SK-N-SH treated with all-trans-retinoic acid at 6 μM for 48 hours (cell line): ENCODE results near the gene ARHGAP22.

Source experiments
- ATAC-seq: fragments of 200-7000 bp; cut with Tn5 transposase; 3 replicates; pipeline ENCODE4 v1.9.1; 2020; ENCODE audit warnings: mild to moderate bottlenecking, moderate library complexity
- ARNTL ChIP-seq: fragments of 450-650 bp; formaldehyde crosslinking; IDR thresholded peaks from 2 replicates; pipeline ENCODE4 v1.5.0; 2020; ENCODE audit warnings: low read depth, mild to moderate bottlenecking, moderate library complexity, borderline replicate concordance
- BACH2 ChIP-seq: fragments of 250-450 bp; sonication (Bioruptor Pico); IDR thresholded peaks from 2 replicates; pipeline ENCODE4 v1.9.0; 2021; ENCODE audit warnings: mild to moderate bottlenecking, borderline replicate concordance
- CSDC2 ChIP-seq: fragments of 250-450 bp; sonication (Bioruptor Pico); IDR thresholded peaks from 2 replicates; pipeline ENCODE4 v1.5.0; 2020; ENCODE audit warnings: mild to moderate bottlenecking, moderate library complexity
- ESRRG ChIP-seq: fragments of 250-450 bp; sonication (Bioruptor Pico); IDR thresholded peaks from 2 replicates; pipeline ENCODE4 v1.6.1; 2021; ENCODE audit warnings: mild to moderate bottlenecking
- ISL1 ChIP-seq: fragments of 250-450 bp; sonication (Bioruptor Pico); IDR thresholded peaks from 2 replicates; pipeline ENCODE4 v2.1.2; 2022; ENCODE audit warnings: mild to moderate bottlenecking, moderate library complexity
- OSR1 ChIP-seq: fragments of 250-450 bp; sonication (Bioruptor Pico); IDR thresholded peaks from 2 replicates; pipeline ENCODE4 v1.8.0; 2022; ENCODE audit warnings: moderate library complexity, mild to moderate bottlenecking, inconsistent platforms
- PPARA ChIP-seq: fragments of 250-450 bp; sonication (Bioruptor Pico); IDR thresholded peaks from 2 replicates; pipeline ENCODE4 v1.5.0; 2020; ENCODE audit warnings: mild to moderate bottlenecking, borderline replicate concordance
- RARB ChIP-seq: fragments of 250-450 bp; sonication (Bioruptor Pico); IDR thresholded peaks from 2 replicates; pipeline ENCODE4 v1.8.0; 2021; ENCODE audit warnings: mild to moderate bottlenecking, moderate library complexity
- SNAI2 ChIP-seq: fragments of 250-450 bp; sonication (Bioruptor Pico); IDR thresholded peaks from 2 replicates; pipeline ENCODE4 v1.5.0; 2020; ENCODE audit warnings: mild to moderate bottlenecking, moderate library complexity
- TCF4 ChIP-seq: fragments of 250-450 bp; sonication (Bioruptor Pico); IDR thresholded peaks from 2 replicates; pipeline ENCODE4 v1.8.0; 2021; ENCODE audit warnings: mild to moderate bottlenecking, moderate library complexity, borderline replicate concordance
- TOX ChIP-seq: fragments of 250-450 bp; sonication (Bioruptor Pico); IDR thresholded peaks from 2 replicates; pipeline ENCODE4 v1.8.0; 2021; ENCODE audit warnings: mild to moderate bottlenecking, moderate library complexity, borderline replicate concordance
- TSHZ2 ChIP-seq: fragments of 250-450 bp; sonication (Bioruptor Pico); IDR thresholded peaks from 2 replicates; pipeline ENCODE4 v1.5.0; 2020; ENCODE audit warnings: mild to moderate bottlenecking, moderate library complexity
- ZC3H10 ChIP-seq: fragments of 250-450 bp; sonication (Bioruptor Pico); IDR thresholded peaks from 2 replicates; pipeline ENCODE4 v1.5.1; 2021; ENCODE audit warnings: mild to moderate bottlenecking, moderate library complexity
- ZFP3 ChIP-seq: fragments of 250-450 bp; sonication (Bioruptor Pico); IDR thresholded peaks from 2 replicates; pipeline ENCODE4 v1.5.0; 2020; ENCODE audit warnings: mild to moderate bottlenecking, moderate library complexity
- ZFP30 ChIP-seq: fragments of 450-650 bp; formaldehyde crosslinking; IDR thresholded peaks from 2 replicates; pipeline ENCODE4 v1.5.0; 2022; ENCODE audit warnings: mild to moderate bottlenecking, moderate library complexity
- ZNF565 ChIP-seq: fragments of 450-650 bp; formaldehyde crosslinking; conservative IDR thresholded peaks from 2 replicates; pipeline ENCODE4 v1.5.0; 2020; ENCODE audit warnings: low read depth, mild to moderate bottlenecking, moderate library complexity
- ZNF70 ChIP-seq: fragments of 450-650 bp; formaldehyde crosslinking; IDR thresholded peaks from 2 replicates; pipeline ENCODE4 v1.5.0; 2020; ENCODE audit warnings: mild to moderate bottlenecking, moderate library complexity
- ZNF8 ChIP-seq: fragments of 450-650 bp; formaldehyde crosslinking; IDR thresholded peaks from 2 replicates; pipeline ENCODE4 v1.5.0; 2020; ENCODE audit warnings: mild to moderate bottlenecking, moderate library complexity
- TF ChIP-seq, protein P1 (sequence below): fragments of 250-450 bp; sonication (Bioruptor Pico); IDR thresholded peaks from 2 replicates; pipeline ENCODE4 v1.8.0; 2020; ENCODE audit warnings: mild to moderate bottlenecking, moderate library complexity, borderline replicate concordance
- TF ChIP-seq, protein P2 (sequence below): fragments of 250-450 bp; sonication (Bioruptor Pico); IDR thresholded peaks from 2 replicates; pipeline ENCODE4 v1.5.1; 2020; ENCODE audit warnings: low read depth, mild to moderate bottlenecking, moderate library complexity
- TF ChIP-seq, protein P3 (sequence below): fragments of 250-450 bp; sonication (Bioruptor Pico); IDR thresholded peaks from 2 replicates; pipeline ENCODE4 v1.8.0; 2021; ENCODE audit warnings: low read depth, mild to moderate bottlenecking, moderate library complexity, borderline replicate concordance

The ARHGAP22 gene

DNA sequence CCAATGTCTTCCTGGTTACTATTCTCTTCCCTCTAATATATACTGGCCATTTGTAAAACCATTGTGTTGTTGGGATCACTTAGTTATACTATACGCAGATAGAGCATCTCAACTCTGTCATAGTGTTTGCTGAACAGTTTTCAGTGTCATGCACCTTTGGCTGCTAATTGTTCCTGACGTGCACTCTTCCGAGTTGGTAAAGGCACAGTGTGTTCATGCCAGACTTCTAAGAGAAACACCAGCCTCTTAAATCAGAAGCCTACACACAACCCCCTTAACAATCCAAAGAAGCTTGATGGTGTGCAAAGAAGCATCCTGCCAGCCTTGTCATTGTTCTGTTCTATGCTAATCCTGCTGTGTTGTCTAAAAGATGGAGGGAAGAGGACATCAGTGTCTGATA is 167.3 kb downstream of the ARHGAP22 start:
- TF ChIP-seq, protein P1, sequence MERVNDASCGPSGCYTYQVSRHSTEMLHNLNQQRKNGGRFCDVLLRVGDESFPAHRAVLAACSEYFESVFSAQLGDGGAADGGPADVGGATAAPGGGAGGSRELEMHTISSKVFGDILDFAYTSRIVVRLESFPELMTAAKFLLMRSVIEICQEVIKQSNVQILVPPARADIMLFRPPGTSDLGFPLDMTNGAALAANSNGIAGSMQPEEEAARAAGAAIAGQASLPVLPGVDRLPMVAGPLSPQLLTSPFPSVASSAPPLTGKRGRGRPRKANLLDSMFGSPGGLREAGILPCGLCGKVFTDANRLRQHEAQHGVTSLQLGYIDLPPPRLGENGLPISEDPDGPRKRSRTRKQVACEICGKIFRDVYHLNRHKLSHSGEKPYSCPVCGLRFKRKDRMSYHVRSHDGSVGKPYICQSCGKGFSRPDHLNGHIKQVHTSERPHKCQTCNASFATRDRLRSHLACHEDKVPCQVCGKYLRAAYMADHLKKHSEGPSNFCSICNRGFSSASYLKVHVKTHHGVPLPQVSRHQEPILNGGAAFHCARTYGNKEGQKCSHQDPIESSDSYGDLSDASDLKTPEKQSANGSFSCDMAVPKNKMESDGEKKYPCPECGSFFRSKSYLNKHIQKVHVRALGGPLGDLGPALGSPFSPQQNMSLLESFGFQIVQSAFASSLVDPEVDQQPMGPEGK (CRISPR knock-in tag): no peak
- no peak for TF ChIP-seq RARB (CRISPR knock-in tag)
- no peak for TF ChIP-seq PPARA (CRISPR knock-in tag)
- TF ChIP-seq ZNF8 (CRISPR knock-in tag): no peak
- TF ChIP-seq ZNF565 (CRISPR knock-in tag): no peak
- no peak for TF ChIP-seq ISL1
- TF ChIP-seq ZC3H10 (CRISPR knock-in tag): no peak
- no peak for TF ChIP-seq TOX (CRISPR knock-in tag)
- TF ChIP-seq SNAI2: no peak
- no peak for TF ChIP-seq BACH2
- TF ChIP-seq, protein P2, sequence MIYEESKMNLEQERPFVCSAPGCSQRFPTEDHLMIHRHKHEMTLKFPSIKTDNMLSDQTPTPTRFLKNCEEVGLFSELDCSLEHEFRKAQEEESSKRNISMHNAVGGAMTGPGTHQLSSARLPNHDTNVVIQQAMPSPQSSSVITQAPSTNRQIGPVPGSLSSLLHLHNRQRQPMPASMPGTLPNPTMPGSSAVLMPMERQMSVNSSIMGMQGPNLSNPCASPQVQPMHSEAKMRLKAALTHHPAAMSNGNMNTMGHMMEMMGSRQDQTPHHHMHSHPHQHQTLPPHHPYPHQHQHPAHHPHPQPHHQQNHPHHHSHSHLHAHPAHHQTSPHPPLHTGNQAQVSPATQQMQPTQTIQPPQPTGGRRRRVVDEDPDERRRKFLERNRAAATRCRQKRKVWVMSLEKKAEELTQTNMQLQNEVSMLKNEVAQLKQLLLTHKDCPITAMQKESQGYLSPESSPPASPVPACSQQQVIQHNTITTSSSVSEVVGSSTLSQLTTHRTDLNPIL (CRISPR knock-in tag): no peak
- no peak for TF ChIP-seq CSDC2
- no peak for TF ChIP-seq ZNF70
- TF ChIP-seq, protein P3, sequence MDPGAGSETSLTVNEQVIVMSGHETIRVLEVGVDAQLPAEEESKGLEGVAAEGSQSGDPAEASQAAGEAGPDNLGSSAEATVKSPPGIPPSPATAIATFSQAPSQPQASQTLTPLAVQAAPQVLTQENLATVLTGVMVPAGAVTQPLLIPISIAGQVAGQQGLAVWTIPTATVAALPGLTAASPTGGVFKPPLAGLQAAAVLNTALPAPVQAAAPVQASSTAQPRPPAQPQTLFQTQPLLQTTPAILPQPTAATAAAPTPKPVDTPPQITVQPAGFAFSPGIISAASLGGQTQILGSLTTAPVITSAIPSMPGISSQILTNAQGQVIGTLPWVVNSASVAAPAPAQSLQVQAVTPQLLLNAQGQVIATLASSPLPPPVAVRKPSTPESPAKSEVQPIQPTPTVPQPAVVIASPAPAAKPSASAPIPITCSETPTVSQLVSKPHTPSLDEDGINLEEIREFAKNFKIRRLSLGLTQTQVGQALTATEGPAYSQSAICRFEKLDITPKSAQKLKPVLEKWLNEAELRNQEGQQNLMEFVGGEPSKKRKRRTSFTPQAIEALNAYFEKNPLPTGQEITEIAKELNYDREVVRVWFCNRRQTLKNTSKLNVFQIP (CRISPR knock-in tag): no peak
- no peak for TF ChIP-seq TSHZ2 (CRISPR knock-in tag)
- TF ChIP-seq ZFP30 (CRISPR knock-in tag): no peak
- no peak for TF ChIP-seq ZFP3 (CRISPR knock-in tag)
- no peak for TF ChIP-seq OSR1 (CRISPR knock-in tag)
- no peak for TF ChIP-seq ESRRG
- no peak for ATAC-seq

DNA sequence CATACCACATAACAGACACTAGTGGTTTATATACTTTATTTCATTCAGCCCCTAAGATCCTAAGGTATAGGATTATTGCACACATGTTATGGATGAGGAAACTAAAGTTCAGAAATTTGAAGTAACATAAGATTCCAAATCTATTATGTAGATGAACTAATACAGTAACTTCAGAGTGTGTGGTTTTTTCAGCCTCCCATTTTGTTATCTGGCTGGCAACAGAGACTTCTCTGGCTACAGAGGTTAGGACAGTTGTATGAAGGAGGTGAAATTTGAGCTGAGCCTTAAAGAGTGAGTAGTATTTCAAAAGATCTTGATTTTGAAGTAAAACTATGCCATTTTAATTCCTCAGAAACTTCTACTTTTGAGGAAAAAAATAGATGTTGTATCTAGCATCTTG is 173.0 kb downstream of the ARHGAP22 start:
- TF ChIP-seq TSHZ2 (CRISPR knock-in tag) (no peak), ARNTL (no peak), TCF4 (CRISPR knock-in tag) (no peak), OSR1 (CRISPR knock-in tag) (no peak), TOX (CRISPR knock-in tag) (no peak)

GRCh38 chr10:48430402-48430993 is 174.4 kb downstream of the ARHGAP22 start:
- no peak for ATAC-seq
- TF ChIP-seq ZFP30 (CRISPR knock-in tag): no peak
- TF ChIP-seq, protein P2 (CRISPR knock-in tag): no peak
- TF ChIP-seq, protein P1 (CRISPR knock-in tag): no peak
- TF ChIP-seq, protein P3 (CRISPR knock-in tag): no peak
- no peak for TF ChIP-seq TOX (CRISPR knock-in tag)

More for the DNA sequence above, 173.0 kb downstream of the ARHGAP22 start:
- ATAC-seq: no peak
